Activated CD8-positive, alpha-beta memory T cell treated with anti-CD3 and anti-CD28 coated beads, Interleukin-2, amount 50 U/mL, for 1 hour (primary cell): ENCODE data around the gene FBXO3.

Experiments used
- DNase-seq: peaks from one replicate; pipeline ENCODE4 v3.0.0-alpha.2; 2020; ENCODE audit errors: extremely low read depth

Gene FBXO3

GRCh38 chr11:33701302-33702230 is 72.8 kb downstream of the FBXO3 start:
- DNase-seq: no peak

- DNase-seq: peak; percentile 63
These were observed 73.6 kb downstream of the FBXO3 start, which contains the start of gene C11orf91 for GRCh38 chr11:33700502-33701271. TSS of gene C11orf91 (minus strand) at chr11:33700826. CDS start at chr11:33700740, 86 bp downstream.

GRCh38 chr11:33700063-33700501 is 74.2 kb downstream of the FBXO3 start:
- no peak for DNase-seq

GRCh38 chr11:33699515-33700062 is 74.7 kb downstream of the FBXO3 start:
- DNase-seq: no peak

GRCh38 chr11:33698921-33699320 is 75.4 kb downstream of the FBXO3 start:
- no peak for DNase-seq

- no peak for DNase-seq
These were observed 76.3 kb downstream of the FBXO3 start for GRCh38 chr11:33697997-33698396.

GRCh38 chr11:33696931-33697638 is 77.2 kb downstream of the FBXO3 start:
- no peak for DNase-seq

- DNase-seq: no peak
These were observed 77.9 kb downstream of the FBXO3 start for GRCh38 chr11:33696411-33696810.

GRCh38 chr11:33695051-33695566 is 79.2 kb downstream of the FBXO3 start:
- no peak for DNase-seq

- no peak for DNase-seq
These were observed 79.8 kb downstream of the FBXO3 start for GRCh38 chr11:33694346-33695050.

- no peak for DNase-seq
These were observed 81.8 kb downstream of the FBXO3 start for GRCh38 chr11:33692541-33692940.

- DNase-seq: no peak
These were observed 82.3 kb downstream of the FBXO3 start for GRCh38 chr11:33692013-33692504.

- DNase-seq: no peak
These were observed 83.1 kb downstream of the FBXO3 start for GRCh38 chr11:33691066-33691864.
